ENCODE results near the gene DGKB.

The DGKB gene

DNA sequence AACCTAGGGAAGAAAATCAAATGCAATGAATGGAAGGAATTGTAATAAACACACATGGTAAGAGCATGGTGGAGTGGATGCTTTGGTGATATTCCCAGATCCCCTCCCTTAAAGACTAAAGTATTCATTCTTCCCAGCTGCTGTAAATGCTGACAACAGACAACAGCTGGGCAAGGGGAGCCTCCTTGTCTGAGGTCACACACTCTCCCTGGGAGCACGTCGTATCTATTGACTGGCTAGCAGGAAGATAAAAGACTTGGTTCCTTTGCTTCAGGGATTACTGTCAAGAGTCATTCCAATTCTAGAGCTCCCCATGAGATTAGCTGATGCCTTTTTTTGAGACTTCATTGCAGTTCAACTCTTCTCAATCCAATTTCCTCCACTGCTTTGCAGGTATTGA is 469.6 kb downstream of the DGKB start:
- DNase-seq, result no peak

- DNase-seq, result no peak
Observed at GRCh38 chr7:14430926-14431325, 471.6 kb downstream of the DGKB start.

- DNase-seq, result no peak
Observed at GRCh38 chr7:14425559-14425958, 477.0 kb downstream of the DGKB start.

DNA sequence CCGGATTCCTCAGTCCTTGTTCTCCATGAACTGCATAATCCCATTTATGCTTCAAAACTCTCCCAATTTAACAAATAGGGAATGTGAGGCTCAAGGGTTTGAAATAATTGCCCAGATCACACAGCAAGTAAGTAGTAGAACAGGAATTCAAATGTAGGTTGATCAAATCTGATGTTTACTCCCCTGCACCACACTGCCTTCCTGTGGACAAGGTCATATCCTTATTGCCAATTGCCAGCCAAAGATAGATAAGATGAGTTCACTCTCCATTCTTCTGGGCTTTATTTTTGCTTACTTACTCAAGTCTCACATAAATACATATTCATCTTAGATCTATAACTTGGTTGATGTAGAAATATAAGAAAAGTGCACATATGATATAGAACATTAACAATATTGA is 477.9 kb downstream of the DGKB start:
- DNase-seq, result no peak

- no peak for DNase-seq
Observed at GRCh38 chr7:14420768-14421167, 481.8 kb downstream of the DGKB start.

- DNase-seq, result no peak
Observed at GRCh38 chr7:14419531-14419930, 483.0 kb downstream of the DGKB start.

DNA sequence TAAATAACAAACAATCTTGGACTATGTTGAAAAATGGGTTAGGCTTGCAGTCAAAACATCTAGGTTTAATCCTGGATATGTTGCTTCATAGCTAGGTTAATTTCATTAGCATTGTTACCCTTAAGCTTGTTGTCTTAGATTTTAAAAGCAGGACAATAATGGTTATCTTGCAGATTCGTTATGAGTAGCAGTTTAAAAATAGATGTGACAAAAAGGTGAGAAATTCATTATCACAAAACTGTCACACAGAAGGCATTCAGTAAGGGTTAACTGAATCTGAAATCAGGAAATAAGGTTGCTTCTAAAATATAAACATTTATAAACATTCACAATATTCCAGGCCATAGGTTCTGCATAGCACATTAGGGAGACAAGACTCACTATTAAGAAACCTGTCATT is 483.9 kb downstream of the DGKB start:
- no peak for DNase-seq

- DNase-seq, result no peak
Observed at GRCh38 chr7:14414274-14414986, 488.1 kb downstream of the DGKB start.

GRCh38 chr7:14407246-14408015 is 495.1 kb downstream of the DGKB start:
- no peak for DNase-seq

- DNase-seq, result no peak
Observed at GRCh38 chr7:14403587-14403986, 499.0 kb downstream of the DGKB start.

- DNase-seq, result no peak
Observed at GRCh38 chr7:14400271-14400670, 502.3 kb downstream of the DGKB start.

- DNase-seq, result peak; percentile 28
Observed at GRCh38 chr7:14398526-14398925, 504.0 kb downstream of the DGKB start.

GRCh38 chr7:14395860-14396259 is 506.7 kb downstream of the DGKB start:
- DNase-seq, result no peak

DNA sequence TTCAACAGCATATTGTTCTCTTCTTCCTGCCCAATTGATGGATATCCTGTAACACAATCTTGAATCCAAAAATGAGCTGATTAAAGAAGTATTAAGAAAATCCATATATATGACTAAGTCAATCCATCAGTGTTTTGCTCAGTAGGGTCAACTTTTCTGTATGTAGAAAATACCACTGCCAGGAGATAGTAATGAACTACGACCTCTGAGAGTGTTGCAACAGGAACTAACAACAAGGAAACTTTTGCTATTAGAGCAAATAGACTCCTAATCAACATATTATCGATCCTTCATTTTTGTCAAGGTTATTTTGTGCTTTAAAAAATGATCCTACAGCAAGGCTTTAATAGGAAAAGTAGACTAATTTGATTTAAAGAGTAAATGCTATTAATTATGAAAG is 507.8 kb downstream of the DGKB start:
- DNase-seq, result no peak

DNA sequence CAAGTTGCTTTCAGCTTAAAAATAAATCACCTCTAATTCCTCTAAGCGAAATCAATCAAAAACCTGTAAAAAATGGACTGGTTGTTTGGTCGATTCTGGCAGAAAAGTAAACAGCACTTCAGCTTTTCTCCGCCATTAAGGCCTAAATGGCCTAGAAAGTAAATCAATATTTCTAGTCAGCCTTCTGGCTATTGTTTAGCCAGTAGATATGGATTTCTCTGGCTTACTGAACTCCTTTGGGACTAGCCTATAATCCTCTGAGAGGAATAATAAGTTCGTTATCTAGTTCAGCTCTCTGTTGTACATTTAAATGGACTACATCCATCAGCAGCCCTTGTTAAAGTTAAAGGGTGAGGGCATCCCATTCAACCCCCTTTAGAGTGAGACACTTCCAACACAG is 513.0 kb downstream of the DGKB start:
- DNase-seq, result no peak

GRCh38 chr7:14389181-14389591 is 513.4 kb downstream of the DGKB start:
- no peak for DNase-seq

DNA sequence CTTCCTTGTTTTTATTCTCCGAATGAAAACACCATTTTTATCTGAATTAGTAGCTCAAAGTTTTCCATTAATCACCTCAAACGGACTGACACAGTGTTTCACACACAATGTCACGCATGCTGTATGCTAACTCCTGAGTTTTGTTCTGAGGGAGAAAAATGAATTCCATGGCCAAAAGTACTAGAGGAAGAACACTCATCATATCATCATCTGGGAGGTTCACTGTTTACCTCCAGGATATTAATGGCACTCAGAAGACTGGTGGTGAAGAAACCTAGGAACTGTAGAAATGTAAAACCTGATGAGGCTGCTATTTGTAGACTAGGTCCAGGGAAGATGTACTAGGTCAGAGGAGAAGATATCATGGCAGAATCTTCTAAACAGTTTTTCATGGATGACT is 517.5 kb downstream of the DGKB start:
- no peak for DNase-seq

DNA sequence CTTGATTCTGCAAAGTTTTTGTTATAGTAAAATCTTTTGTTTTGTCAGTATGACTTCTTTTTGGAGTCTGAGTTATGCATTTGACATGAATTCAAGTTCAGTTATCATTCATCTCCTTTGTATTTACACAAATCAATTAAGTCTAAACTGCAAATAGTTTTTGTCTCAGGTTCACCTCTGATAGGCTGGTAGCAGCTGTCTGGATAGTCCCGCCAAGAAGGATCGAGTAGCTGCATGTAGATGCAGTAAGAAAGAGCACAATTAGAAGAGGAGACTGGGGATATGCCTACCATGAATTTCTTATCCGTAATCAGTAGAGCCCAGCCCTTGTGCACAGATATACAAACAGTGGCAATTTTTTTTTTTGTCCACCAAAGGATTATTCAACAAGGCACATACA is 520.6 kb downstream of the DGKB start:
- DNase-seq, result peak; percentile 71

DNA sequence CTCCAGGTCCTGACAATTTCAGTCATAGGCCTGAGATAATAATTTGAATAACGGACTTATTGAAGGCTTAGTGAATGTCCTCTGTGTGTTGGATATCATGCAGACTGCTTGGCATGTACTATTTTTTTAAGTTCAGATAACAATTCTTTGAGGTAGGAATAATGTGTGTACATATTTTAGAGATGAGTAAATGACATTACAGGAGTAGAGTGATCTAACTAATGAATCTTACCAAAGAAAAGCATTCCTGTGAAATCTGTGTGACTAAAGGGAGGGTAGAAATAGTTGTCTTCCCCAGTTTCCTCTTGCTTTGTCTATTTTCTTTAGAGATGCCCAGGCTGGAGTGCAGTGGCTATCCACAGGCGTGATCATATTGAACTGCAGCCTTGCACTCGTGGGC is 521.2 kb downstream of the DGKB start:
- no peak for DNase-seq

DNA sequence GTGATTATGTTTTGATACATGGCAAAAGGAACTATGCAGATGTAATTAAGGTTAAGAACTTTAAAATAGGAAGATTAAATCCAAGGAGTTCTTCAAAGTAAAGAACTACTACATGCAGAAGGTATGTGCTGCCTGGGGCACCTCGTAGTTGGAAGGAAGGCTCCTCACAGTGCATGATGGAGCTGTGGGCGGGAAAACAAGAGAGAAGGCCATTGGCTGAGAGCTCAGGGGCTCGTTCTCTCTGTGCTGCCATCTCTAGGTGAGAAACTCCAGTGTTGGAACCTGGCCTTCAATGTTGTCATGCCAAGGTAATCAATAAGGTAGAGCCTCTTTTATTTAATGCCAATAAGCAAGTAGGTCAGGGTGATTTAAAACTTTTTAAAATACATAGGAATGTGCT is 521.7 kb downstream of the DGKB start:
- no peak for DNase-seq

DNA sequence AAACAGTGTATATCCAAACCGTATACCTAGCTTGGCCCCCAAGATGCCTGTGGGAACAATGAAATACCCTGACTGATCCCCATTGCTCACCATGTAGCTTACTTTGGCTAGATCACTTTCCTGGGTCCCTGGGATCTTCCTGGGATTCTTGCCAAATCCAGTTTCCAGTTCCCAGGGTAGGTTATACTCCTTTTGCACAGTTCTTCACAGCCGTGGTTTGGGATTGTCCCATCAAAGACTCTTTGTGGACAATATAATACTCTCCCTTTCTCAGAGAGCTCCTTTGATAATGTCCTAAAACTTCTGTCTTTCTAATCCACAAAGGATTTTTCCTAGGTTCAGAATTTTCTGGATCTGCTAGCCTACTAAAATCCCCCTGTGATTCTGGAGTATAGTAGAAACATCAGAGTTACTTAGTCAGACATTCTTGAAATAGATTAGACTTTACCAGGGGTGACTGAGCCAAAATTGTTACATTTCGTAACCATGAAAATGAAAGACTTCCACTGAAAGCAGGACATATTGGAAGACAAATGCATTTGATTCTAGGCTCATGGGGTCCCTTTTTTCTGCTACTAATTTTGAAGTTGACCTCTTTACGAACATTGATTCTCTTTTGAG is 524.8 kb downstream of the DGKB start:
- no peak for DNase-seq

GRCh38 chr7:14376711-14377110 is 525.8 kb downstream of the DGKB start:
- DNase-seq, result no peak

- DNase-seq, result no peak
Observed at GRCh38 chr7:14375998-14376397, 526.6 kb downstream of the DGKB start.

- DNase-seq, result no peak
Observed at GRCh38 chr7:14374336-14374735, 528.2 kb downstream of the DGKB start.

Measured in NCI-H2171 (cell line).